Adrenal gland (tissue), 12 donors: ENCODE data around the gene PLEKHA4. TPM values are rescaled to one million over a fixed set of nuclear protein-coding genes. Genes with fewer than 3 reads are reported as not detected.

ENCODE experiments used
- DNase-seq, 7 donors: peaks; one replicate each; pipeline ENCODE4 v3.0.0-alpha.2; 2019 to 2020
- H3K27ac ChIP-seq, 5 donors: fragments of 200-600 bp; sonication (generic) in 4 of 5; 1 replicate in 3 of 5; 2 replicates in 2 of 5; pipeline versions ENCODE4 v1.5.1 to v1.8.0; 2016 to 2020; ENCODE audit warnings: mild to moderate bottlenecking in 1 of 5
- H3K27me3 ChIP-seq: fragments of 200-600 bp; 2 replicates; pipeline ENCODE4 v1.8.0; 2021
- H3K36me3 ChIP-seq, 2 donors: fragments of 200-600 bp; replicated peaks in 1 of 2; 1 replicate in 1 of 2; 2 replicates in 1 of 2; pipeline versions ENCODE4 v1.5.1 to v1.8.0; 2018 to 2022
- H3K4me1 ChIP-seq, 2 donors: fragments of 200-600 bp; replicated peaks in 1 of 2; 1 replicate in 1 of 2; 2 replicates in 1 of 2; pipeline versions ENCODE4 v1.5.1 to v1.8.0; 2018 to 2021
- H3K4me3 ChIP-seq, 4 donors: fragments of 200-600 bp; sonication (generic) in 3 of 4; one replicate each; pipeline ENCODE4 v1.5.1; 2016 to 2018
- H3K9me3 ChIP-seq, 3 donors: fragments of 200-600 bp; sonication (generic) in 1 of 3; replicated peaks in 1 of 3; 1 replicate in 2 of 3; 2 replicates in 1 of 3; pipeline versions ENCODE4 v1.5.1 to v1.8.0; 2016 to 2021
- CTCF ChIP-seq, 6 experiments: fragments of 450-650 bp in 4 of 6; fragments of 200-600 bp in 2 of 6; sonication (generic) in 1 of 6; IDR thresholded peaks; 1 replicate in 5 of 6; 2 replicates in 1 of 6; pipeline versions ENCODE4 v1.5.1 to v1.8.0; 2016 to 2021; ENCODE audit warnings: antibody characterized with exemption in 6 of 6, mild to moderate bottlenecking in 2 of 6, moderate library complexity in 1 of 6
- POLR2A ChIP-seq, 2 donors: fragments of 450-650 bp; IDR thresholded peaks; one replicate each; pipeline ENCODE4 v1.6.1; 2017; ENCODE audit warnings: antibody characterized with exemption in 2 of 2, mild to moderate bottlenecking in 2 of 2, moderate library complexity in 1 of 2
- WGBS, 4 donors: extraction: QIAGEN DNeasy Blood & Tissue Kit in 2 of 4; methylation state at CpG; one replicate each; pipeline versions ENCODE4 v1.1.5 to v1.1.7; 2013 to 2017; 5-methylcytosine and 5-hydroxymethylcytosine counted together
- intact Hi-C, 2 donors: fragments of 100-400 bp; cut with DNase I; formaldehyde crosslinking; loops; one replicate each; pipeline versions ENCODE4 v1.14.1 to v1.15.0; 2022 to 2023
- polyA plus RNA-seq, 3 donors: library from polyadenylated mRNA; stranded (reverse); fragments of 200-250 nt in 2 of 3; fragments of 350-450 nt in 1 of 3; fragmentation: Illumina TruSeq in 1 of 3; extraction: RNeasy Lipid Tissue Mini Kit (QIAGEN cat#74804) in 1 of 3; gene quantifications; one replicate each; pipeline ENCODE4 v1.2.3, GENCODE V29; 2013 to 2014
- total RNA-seq, 9 donors: library from RNA; depleted of rRNA in 4 of 9; stranded (reverse); fragments of >200 nt in 4 of 9; fragments of 120-200 nt in 1 of 9; fragmentation: NEBNext Ultra II Directional in 1 of 9; extraction: Animal tissue kit (Norgen Biotek cat#: 25700) in 1 of 9; gene quantifications; one replicate each; pipeline versions ENCODE4 v1.1.0 to v1.2.4, GENCODE V29; 2013 to 2023
- donor health status: healthy with polysubstance abuse.
- donor health status: Bipolar disorder and iron deficiency.
- donor health status: DM: yes; HTN: yes; CAD: no.
- donor health status: DM: no; HTN: no; CAD: no.
- donor health status: DM: no; HTN: no; CAD: no.
- donor health status: DM: yes; HTN: yes; CAD: no.

The PLEKHA4 gene
- total and polyA plus RNA-seq, 12 donors: 4.5 to 74.6 (median 25.4) TPM

- TF ChIP-seq POLR2A (IDR thresholded peaks at IDR 0.05): no peak
- TF ChIP-seq CTCF (IDR thresholded peaks at IDR 0.05): no peak
- peaks cover 19 to 28% of the 10 kb centered on the region in 2 donors for H3K4me1 ChIP-seq
- intact Hi-C loops: no loop called here
- 85 to 92% (median 89%) methylated on average over 10 to 21 of the region's 21 CpGs for WGBS, 4 donors
- H3K4me3 ChIP-seq: no peak overlapping the region
- no peaks in the 10 kb centered on the region for H3K9me3 ChIP-seq
- H3K27me3 ChIP-seq: no peaks in the 10 kb centered on the region
- H3K36me3 ChIP-seq: no peaks in the 10 kb centered on the region
- DNase-seq: peak in 1 of 7 donors; percentile 33
- H3K27ac ChIP-seq: peak overlapping the region in 3 of 5 donors; percentile 49 to 89 (median 83)
These were observed 55.1 kb downstream of the PLEKHA4 start for GRCh38 chr19:48813123-48813913.

GRCh38 chr19:48812094-48812929 is 56.1 kb downstream of the PLEKHA4 start:
- Histone ChIP-seq H3K4me1 (peaks cover 19 to 28% of the 10 kb centered on the region in 2 donors), H3K4me3 (peak overlapping the region in 2 of 4 donors; percentile 13 to 90), H3K9me3 (no peaks in the 10 kb centered on the region), H3K27ac (peak overlapping the region; percentile 49 to 91 (median 83)), H3K27me3 (no peaks in the 10 kb centered on the region), H3K36me3 (no peaks in the 10 kb centered on the region)
- intact Hi-C loops: no loop called here
- DNase-seq: peak; percentile 85 to 93 (median 89)
- TF ChIP-seq CTCF (IDR thresholded peaks at IDR 0.05): no peak
- TF ChIP-seq POLR2A (IDR thresholded peaks at IDR 0.05): peak in 1 of 2 donors; percentile 70
- WGBS, 4 donors: 11 to 18% (median 14%) methylated on average over 11 to 39 of the region's 39 CpGs

DNA sequence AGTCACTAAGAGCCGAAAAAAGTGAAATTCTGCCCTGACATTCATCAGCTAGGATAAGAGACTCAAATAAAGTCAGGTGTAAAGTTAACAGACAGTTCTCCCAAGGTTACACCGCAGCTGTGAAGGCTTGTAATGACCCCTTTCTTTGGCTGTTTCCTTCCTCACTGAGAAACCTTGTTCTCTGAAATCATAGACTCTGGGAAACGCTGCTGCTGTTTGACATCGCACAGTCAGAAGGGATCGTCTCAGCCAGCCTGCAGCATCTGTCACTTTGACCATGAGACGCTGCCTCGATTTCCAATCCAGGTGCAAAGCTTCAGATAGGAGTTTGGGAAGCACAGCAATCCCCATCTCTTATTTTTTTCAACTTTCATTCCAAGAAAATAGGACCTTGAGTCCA is 58.3 kb downstream of the PLEKHA4 start:
- TF ChIP-seq CTCF (IDR thresholded peaks at IDR 0.05): no peak
- TF ChIP-seq POLR2A (IDR thresholded peaks at IDR 0.05): no peak
- peak overlapping the region in 4 of 5 donors; percentile 49 to 93 (median 86) for H3K27ac ChIP-seq
- intact Hi-C loops: no loop called here
- no peaks in the 10 kb centered on the region for H3K36me3 ChIP-seq
- H3K9me3 ChIP-seq: no peaks in the 10 kb centered on the region
- DNase-seq: no peak
- WGBS, 4 donors: 11 to 14% (median 13%) methylated on average over 7 of the region's 7 CpGs
- peak overlapping the region in 2 of 4 donors; percentile 53 to 90 for H3K4me3 ChIP-seq
- H3K27me3 ChIP-seq: no peaks in the 10 kb centered on the region
- peaks cover 8 to 16% of the 10 kb centered on the region in 2 donors for H3K4me1 ChIP-seq
